GM21529 (cell line): Measurements from ENCODE around the gene IDUA.
"Not testable (repeated sequence)": the region's sequence is repeated elsewhere in the genome, so short reads cannot be mapped to it uniquely, and the experiment has no call there.

ENCODE experiments used
- ATAC-seq: cut with Tn5 transposase; IDR thresholded peaks from one replicate; pipeline ENCODE4 v1.9.1; 2021; ENCODE audit not compliant: unreplicated experiment

Gene IDUA

GRCh38 chr4:986879-987623 lies at the start of gene IDUA:
IDUA (plus strand) TSS chr4:987044; CDS start chr4:987085, 41 bp downstream.
- ATAC-seq = peak; percentile 76

DNA sequence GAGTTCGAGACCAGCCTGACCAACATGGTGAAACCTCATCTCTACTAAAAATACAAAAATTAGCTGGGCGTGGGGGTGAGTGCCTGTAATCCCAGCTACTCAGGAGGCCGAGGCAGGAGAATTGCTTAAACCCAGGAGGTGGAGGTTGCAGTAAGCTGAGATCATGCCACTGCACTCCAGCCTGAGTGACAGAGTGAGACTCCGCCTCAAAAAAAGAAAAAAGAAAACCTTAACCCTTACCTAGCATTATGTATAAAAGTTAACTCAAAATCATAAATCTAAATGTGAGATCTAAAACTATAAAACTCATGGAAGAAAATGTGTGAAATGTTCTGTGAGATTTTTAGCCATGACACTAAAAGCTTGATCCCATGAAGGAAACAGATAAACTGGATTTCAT lies 47.3 kb upstream of the IDUA start:
- not testable (repeated sequence) for ATAC-seq

DNA sequence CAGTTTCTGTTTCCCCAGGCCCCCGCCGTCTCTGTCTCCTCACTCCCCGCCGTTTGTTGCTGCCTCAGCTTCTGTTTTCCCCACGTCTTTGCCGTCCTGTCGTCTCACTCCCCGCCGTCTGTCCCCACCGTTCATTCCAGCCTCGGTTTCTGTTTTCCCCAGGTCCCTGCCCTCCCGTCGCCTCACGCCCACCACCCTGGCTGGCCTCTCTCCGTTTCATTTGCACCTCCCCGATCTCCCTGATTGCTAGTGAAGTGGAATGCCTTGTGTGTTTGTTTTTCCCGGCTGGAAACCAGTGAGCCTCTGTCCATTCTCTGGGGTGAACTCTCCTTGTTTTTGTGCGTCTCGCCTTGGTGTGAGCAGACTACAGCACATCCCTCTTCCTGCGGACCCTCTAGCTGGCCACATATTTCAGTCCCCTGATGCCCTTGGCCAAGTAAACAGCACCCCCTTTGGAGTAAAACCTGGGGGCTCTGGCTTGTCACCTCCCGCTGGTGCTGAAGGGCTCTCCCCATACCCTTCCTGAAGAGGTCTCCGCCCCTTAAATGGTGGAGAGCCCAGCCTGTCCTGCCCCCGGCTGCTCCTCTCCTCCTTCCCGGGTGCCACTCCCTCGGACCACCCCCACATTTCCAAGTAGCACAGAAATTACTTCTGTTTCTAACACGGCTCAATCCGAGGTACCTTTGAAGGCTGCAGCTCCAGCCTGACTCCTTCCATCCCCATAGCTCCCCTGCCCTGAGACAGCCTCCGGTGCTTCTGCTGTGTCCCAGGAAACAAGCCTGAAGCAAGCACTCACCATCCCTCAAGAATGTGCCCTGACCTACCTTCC lies 41.4 kb upstream of the IDUA start:
- ATAC-seq = no peak

DNA sequence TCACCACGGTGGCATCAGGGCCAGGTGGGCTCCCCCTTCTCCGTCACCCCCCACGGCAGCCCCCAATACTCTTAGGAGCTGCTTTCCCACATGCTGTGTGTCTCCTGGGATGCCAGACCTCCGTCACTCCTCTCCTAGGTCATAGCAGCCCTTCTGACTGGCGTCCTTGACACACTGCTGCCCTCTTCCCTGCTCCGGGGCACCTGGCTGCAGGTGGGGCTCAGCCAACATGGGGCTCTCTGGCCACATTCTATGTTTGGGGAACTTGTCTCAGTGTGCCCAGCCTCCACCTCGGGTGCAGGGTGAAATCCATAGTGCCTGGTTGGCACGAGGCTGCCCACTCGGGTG lies 40.8 kb upstream of the IDUA start:
- ATAC-seq = no peak

- no peak for ATAC-seq
Measured at GRCh38 chr4:946517-947471, 40.0 kb upstream of the IDUA start.

DNA sequence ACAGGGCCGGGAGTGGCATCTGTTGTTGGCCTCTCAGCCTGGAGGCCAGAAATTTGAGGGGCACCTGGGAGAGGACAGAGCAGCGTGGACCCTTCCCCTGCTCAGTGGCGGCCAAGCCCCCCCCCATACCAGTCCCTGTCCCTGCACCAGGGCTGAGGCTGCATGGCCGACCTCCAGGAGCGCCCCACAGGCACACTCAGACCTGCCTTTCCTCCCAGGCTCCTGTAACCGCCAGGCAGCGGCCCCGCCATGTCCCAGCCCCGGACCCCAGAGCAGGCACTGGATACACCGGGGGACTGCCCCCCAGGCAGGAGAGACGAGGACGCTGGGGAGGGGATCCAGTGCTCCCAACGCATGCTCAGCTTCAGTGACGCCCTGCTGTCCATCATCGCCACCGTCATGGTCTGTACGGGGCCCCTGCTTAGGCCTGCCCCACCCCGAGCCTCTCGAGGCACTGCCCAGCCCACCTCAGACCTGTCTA lies 39.3 kb upstream of the IDUA start:
- no peak for ATAC-seq

- no peak for ATAC-seq
Measured at GRCh38 chr4:948101-948935, 38.5 kb upstream of the IDUA start.

- ATAC-seq = no peak
Measured at GRCh38 chr4:948936-949300, 37.9 kb upstream of the IDUA start.

GRCh38 chr4:949656-950055 lies 37.2 kb upstream of the IDUA start:
- ATAC-seq = no peak

DNA sequence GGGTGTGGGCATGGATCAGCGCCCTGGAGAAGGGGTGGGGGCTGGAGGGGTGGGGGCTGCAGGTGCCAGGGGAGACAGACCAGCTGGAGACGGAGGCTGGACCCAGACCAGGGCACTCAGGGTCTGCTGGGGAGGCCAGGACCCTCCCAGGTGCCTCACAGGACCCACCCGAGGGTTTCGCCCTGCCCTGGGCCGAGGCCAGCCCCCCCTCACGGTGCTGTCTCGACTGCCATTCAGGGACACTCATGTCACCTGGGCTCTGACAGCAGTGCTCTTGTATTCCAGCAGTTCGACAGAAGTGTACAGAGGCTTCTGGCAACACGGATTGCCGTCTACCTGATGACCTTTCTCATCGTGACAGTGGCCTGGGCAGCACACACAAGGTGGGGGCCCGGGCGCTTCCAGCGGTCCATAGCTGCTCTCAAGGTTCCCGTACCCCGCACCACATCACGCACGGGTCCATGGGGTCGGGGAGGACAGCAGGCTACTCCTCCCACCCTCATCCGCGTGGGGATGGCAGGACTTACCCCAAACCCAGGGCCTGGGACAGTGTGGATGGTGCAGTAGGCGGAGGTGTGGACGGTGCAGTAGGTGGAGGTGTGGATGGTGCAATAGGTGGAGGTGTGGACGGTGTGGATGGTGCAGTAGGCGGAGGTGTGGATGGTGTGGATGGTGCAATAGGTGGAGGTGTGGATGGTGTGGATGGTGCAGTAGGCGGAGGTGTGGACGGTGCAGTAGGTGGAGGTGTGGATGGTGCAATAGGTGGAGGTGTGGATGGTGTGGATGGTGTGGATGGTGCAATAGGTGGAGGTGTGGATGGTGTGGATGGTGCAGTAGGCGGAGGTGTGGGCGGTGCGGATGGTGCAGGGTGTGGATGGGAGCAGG lies 36.5 kb upstream of the IDUA start:
- no peak for ATAC-seq

- ATAC-seq = no peak
Measured at GRCh38 chr4:951186-951585, 35.7 kb upstream of the IDUA start.

DNA sequence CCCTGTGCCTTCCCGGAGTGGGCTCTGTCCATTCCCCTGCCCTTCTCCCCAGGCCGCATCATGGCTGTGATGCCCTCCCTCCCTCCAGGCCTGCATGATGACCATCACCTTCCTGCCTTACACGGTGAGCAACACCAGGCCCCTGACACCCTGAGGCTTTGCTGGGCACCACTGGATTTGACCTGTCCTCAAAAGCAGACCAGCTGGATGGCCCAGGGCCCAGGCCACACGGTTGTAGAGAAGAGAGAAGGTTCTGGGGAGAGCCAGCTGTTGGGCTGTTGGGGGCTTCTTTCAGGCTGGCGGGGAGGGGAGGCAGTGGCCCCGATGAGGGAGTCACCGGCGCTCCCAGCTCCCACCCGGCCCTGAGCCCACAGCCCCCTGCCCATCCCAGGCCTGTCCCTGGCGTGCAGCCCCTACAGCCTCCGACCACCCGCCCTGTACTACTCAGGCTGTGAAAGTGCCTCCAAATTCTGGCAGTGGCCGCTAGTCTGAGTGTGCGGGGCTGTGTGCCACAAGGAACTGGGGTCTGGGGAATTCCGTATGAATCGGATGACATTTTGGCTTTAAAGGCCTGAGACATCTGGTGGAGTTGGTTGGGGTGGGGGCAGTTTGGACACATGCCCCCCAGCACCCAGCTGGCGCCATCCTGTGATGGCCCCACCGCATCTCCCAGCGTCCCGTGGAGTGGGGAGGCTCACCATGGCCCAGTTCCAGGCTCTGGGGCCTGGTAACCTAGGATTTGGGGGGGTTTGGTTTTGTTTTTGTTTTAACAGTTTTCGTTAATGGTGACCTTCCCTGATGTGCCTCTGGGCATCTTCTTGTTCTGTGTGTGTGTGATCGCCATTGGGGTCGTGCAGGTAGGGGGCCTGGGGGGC lies 35.0 kb upstream of the IDUA start:
- no peak for ATAC-seq

DNA sequence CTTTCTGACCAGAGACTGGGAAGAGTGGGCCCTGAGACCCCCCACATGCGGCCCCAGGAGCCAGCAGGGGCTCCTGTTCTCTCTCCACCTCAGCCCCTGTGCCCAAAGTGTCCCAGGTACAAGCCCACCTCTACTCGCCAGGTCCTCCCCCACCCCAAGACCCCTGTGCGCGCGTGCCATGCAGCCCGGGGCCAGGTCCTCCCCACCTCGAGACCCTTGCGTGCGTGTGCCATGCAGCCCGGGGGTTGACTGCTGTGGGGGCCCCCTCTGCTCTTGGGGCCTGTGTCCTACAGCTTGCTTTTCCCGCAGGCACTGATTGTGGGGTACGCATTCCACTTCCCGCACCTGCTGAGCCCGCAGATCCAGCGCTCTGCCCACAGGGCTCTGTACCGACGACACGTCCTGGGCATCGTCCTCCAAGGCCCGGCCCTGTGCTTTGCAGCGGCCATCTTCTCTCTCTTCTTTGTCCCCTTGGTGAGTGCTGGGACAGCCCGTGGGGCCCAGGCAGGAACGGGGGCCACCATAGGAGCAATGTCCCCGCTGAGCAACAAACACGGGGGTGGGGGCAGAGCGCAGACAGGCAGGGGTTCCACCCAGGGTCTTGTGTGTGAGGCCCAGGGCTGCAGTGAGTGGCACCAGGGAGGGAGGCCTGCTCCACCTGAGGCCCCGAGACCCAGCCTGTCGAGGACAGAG lies 33.8 kb upstream of the IDUA start:
- ATAC-seq = no peak

GRCh38 chr4:953574-953915 lies 33.3 kb upstream of the IDUA start:
- ATAC-seq = no peak

DNA sequence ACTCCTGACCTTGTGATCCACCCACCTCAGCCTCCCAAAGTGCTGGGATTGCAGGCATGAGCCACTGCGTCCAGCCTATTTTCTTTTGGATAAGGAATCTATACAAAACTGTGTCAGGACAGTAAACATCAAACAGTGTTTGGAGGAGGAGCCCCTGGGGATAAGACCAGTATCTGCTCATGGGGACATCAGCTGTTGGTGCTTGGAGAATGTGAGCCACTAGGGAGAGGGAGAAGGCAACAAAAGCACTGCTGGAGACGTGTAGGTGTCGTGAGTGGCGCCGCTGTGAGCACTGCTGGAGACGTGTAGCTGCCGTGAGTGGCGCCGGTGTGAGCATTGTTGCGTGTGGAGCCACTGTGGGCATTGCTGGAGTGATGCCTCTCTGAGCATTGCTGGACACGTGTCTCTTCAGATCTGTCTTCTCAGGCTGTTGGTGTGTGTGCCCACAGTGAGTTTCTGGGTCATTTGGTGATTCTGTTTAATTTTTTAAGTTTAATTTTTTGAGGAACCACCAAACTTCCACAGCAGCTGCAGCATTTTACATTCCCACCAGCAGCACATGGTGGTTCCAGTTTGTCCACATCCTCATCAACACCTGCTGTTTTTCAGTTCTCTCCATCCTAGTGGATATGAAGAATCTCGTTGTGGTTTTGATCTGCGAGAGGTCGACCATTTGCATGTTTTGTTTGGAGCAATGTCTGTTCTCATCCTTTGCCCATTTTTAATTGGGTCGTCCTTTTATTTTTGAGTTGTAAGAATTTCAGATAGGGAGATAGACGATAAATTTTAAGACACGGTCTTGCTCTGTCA lies 32.4 kb upstream of the IDUA start:
- no peak for ATAC-seq

DNA sequence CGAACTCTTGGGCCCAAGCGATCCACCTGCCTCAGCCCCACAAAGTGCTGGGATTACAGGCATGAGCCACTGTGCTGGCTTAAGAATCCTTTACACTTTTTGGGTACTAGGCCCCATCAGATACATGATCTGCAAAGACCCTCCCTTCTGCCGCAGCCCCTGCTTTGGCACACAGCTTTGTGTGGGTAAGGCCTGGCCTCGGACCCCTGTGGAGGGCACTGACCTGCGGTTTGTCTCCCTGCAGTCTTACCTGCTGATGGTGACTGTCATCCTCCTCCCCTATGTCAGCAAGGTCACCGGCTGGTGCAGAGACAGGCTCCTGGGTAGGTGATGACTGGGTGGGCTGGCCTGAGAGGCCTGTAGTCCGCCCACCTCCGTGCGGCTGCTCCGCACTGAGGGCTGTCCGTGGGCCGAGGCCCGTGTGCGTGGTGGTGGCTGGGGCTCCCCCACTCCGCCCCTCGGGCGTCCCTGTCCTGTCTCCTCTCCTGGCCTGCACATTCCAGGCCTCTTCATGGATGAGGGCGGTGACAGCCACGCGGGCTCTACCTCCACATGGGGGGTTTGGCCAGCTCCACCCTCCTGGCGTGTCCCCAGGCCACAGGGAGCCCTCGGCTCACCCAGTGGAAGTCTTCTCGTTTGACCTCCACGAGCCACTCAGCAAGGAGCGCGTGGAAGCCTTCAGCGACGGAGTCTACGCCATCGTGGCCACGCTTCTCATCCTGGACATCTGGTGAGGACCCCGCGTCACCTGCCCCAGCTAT lies 31.5 kb upstream of the IDUA start:
- ATAC-seq = no peak
